HG02884 (cell line): ENCODE data around the gene SMPX.

Experiments used
- ATAC-seq: cut with Tn5 transposase; IDR thresholded peaks from one replicate; pipeline ENCODE4 v1.9.1; 2021; ENCODE audit warnings: mild to moderate bottlenecking, moderate library complexity; ENCODE audit not compliant: unreplicated experiment

Gene SMPX

GRCh38 chrX:21744721-21745120 is 13.2 kb downstream of the SMPX start:
- no peak for ATAC-seq

GRCh38 chrX:21744060-21744459 is 13.9 kb downstream of the SMPX start:
- ATAC-seq, result no peak

GRCh38 chrX:21741869-21742701 is 15.8 kb downstream of the SMPX start:
- ATAC-seq, result no peak

- ATAC-seq, result no peak
Observed at GRCh38 chrX:21741364-21741763, 16.6 kb downstream of the SMPX start.

GRCh38 chrX:21740329-21741274 is 17.3 kb downstream of the SMPX start:
- no peak for ATAC-seq

- ATAC-seq, result no peak
Observed at GRCh38 chrX:21738950-21739287, 19.0 kb downstream of the SMPX start.

GRCh38 chrX:21738210-21738949 is 19.5 kb downstream of the SMPX start:
- no peak for ATAC-seq

- ATAC-seq, result no peak
Observed at GRCh38 chrX:21735768-21736127, 22.2 kb downstream of the SMPX start.

GRCh38 chrX:21735038-21735767 is 22.7 kb downstream of the SMPX start:
- no peak for ATAC-seq

- ATAC-seq, result no peak
Observed at GRCh38 chrX:21734175-21734574, 23.7 kb downstream of the SMPX start.

- ATAC-seq, result no peak
Observed at GRCh38 chrX:21733705-21734104, 24.2 kb downstream of the SMPX start.

GRCh38 chrX:21730026-21730425 is 27.9 kb downstream of the SMPX start:
- no peak for ATAC-seq

- no peak for ATAC-seq
Observed at GRCh38 chrX:21728276-21728968, 29.5 kb downstream of the SMPX start.

GRCh38 chrX:21725916-21726315 is 32.0 kb downstream of the SMPX start:
- ATAC-seq, result no peak

- ATAC-seq, result no peak
Observed at GRCh38 chrX:21725496-21725895, 32.4 kb downstream of the SMPX start.

- ATAC-seq, result no peak
Observed at GRCh38 chrX:21723814-21724213, 34.1 kb downstream of the SMPX start.

GRCh38 chrX:21723084-21723483 is 34.8 kb downstream of the SMPX start:
- ATAC-seq, result no peak

- ATAC-seq, result no peak
Observed at GRCh38 chrX:21721195-21721594, 36.7 kb downstream of the SMPX start.

GRCh38 chrX:21718575-21718974 is 39.3 kb downstream of the SMPX start:
- no peak for ATAC-seq

GRCh38 chrX:21717802-21718201 is 40.1 kb downstream of the SMPX start:
- ATAC-seq, result no peak
